Mesendoderm (in vitro differentiated cells): ENCODE measurements around the gene HOXC12.

Source experiments
- DNase-seq: peaks from one replicate; pipeline ENCODE4 v3.0.0; 2013
- H2AK5ac ChIP-seq: 2 replicates; pipeline ENCODE4 v1.6.1; 2013; ENCODE audit warnings: low read length, inconsistent platforms
- H2BK120ac ChIP-seq: 2 replicates; pipeline ENCODE4 v1.6.1; 2013; ENCODE audit warnings: low read depth, mild to moderate bottlenecking, low read length, moderate library complexity, mixed read lengths
- H2BK15ac ChIP-seq: replicated peaks from 2 replicates; pipeline ENCODE4 v1.6.1; 2013; ENCODE audit warnings: low read depth, mild to moderate bottlenecking, moderate library complexity
- H2BK5ac ChIP-seq: 2 replicates; pipeline ENCODE4 v1.6.1; 2013; ENCODE audit warnings: low read length, inconsistent platforms
- H3K18ac ChIP-seq: 2 replicates; pipeline ENCODE4 v1.6.1; 2013; ENCODE audit warnings: mild to moderate bottlenecking, low read length, mixed read lengths
- H3K23ac ChIP-seq: one replicate; pipeline ENCODE4 v1.6.1; 2013; ENCODE audit warnings: low read length
- H3K27ac ChIP-seq: 2 replicates; pipeline ENCODE4 v1.5.1; 2013; ENCODE audit warnings: low read depth, mild to moderate bottlenecking, inconsistent platforms, low read length, moderate library complexity
- H3K27me3 ChIP-seq: 2 replicates; pipeline ENCODE4 v1.6.1; 2013; ENCODE audit warnings: low read length, control low read depth, mild to moderate bottlenecking, inconsistent platforms; ENCODE audit not compliant: insufficient read depth, poor library complexity
- H3K36me3 ChIP-seq: 2 replicates; pipeline ENCODE4 v1.6.1; 2013; ENCODE audit warnings: low read length, inconsistent platforms; ENCODE audit not compliant: control insufficient read depth, insufficient read depth
- H3K4ac ChIP-seq: one replicate; pipeline ENCODE4 v1.6.1; 2013; ENCODE audit warnings: low read depth, mild to moderate bottlenecking, low read length, moderate library complexity
- H3K4me1 ChIP-seq: 2 replicates; pipeline ENCODE4 v1.6.1; 2013; ENCODE audit warnings: low read depth, low read length, inconsistent platforms; ENCODE audit not compliant: control insufficient read depth
- H3K4me2 ChIP-seq: 2 replicates; pipeline ENCODE4 v1.6.1; 2013; ENCODE audit warnings: low read length
- H3K4me3 ChIP-seq: 2 replicates; pipeline ENCODE4 v1.5.1; 2013; ENCODE audit warnings: mild to moderate bottlenecking, low read length
- H3K56ac ChIP-seq: one replicate; pipeline ENCODE4 v1.6.1; 2013; ENCODE audit warnings: low read length
- H3K79me1 ChIP-seq: 2 replicates; pipeline ENCODE4 v1.6.1; 2013; ENCODE audit warnings: low read length, inconsistent platforms
- H3K79me2 ChIP-seq: 2 replicates; pipeline ENCODE4 v1.6.1; 2013; ENCODE audit warnings: mild to moderate bottlenecking, low read length; ENCODE audit not compliant: control insufficient read depth, insufficient read depth
- H3K9ac ChIP-seq: 2 replicates; pipeline ENCODE4 v1.6.1; 2013; ENCODE audit warnings: low read length, inconsistent platforms
- H4K5ac ChIP-seq: one replicate; pipeline ENCODE4 v1.6.1; 2013; ENCODE audit warnings: low read length
- H4K8ac ChIP-seq: one replicate; pipeline ENCODE4 v1.6.1; 2013; ENCODE audit warnings: low read depth, mild to moderate bottlenecking, control low read depth, low read length, moderate library complexity
- WGBS: extraction: QIAGEN DNeasy Blood & Tissue Kit; methylation state at CpG from one replicate; pipeline ENCODE4 v1.1.7; 2013; ENCODE audit warnings: low lambda C conversion rate, missing lambda C conversion rate; ENCODE audit not compliant: insufficient coverage; ENCODE audit errors: extremely low coverage; 5-methylcytosine and 5-hydroxymethylcytosine counted together

The HOXC12 gene

DNA sequence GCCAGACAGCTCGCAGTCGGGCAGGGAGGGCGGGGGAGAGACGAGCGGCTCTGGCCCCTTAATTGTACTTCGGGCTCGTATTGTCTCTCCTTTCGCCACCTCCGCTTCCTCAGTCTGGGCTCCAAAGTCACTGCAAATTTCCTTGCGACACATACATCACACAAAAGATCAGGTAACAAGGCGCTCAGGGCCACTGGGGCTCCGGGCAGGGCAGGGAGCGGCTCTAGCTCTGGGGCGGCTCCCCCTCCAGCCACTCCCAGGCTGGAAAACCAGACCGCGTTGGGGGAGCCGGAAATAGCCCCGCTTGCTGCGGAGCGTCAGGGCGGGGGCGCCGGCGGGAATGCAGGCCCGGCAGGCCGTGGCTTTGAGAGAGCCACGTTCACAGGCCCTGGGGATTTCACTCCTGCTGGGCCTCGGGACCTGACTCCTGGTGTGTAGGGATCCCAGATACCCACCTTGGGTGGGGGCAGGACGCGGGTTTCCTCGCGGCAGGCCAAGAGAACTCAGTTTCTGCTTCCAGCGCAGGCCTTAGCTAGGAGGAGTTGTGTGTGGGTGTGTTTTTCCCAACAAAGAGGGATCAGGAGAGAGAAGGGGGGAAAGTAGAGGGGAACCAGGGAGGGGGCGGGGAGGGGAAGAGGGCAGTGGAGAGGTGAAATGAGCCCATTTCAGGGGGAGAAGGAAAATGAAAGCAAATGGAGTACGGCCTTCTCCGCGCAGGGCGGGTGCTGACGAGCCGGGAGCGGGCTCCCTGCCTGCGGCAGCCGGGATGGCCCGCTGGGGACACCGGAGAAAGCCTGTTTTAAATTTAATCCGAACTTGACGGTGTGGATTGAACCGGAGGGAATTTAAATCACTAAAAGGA lies 40.9 kb downstream of the HOXC12 start:
- Histone ChIP-seq H3K56ac (no peak overlapping the region), H4K5ac (no peak overlapping the region), H2BK5ac (no peak overlapping the region), H3K9ac (no peak overlapping the region), H3K79me2 (no peaks in the 10 kb centered on the region), H3K27me3 (peaks cover 96% of the 10 kb centered on the region), H3K4me2 (peak overlapping the region; percentile 13), H3K4me1 (no peaks in the 10 kb centered on the region), H4K8ac (no peak overlapping the region), H3K79me1 (no peaks in the 10 kb centered on the region), H2BK15ac (no peak overlapping the region), H3K23ac (no peak overlapping the region), H2AK5ac (no peak overlapping the region), H3K4ac (no peak overlapping the region), H3K27ac (no peak overlapping the region), H2BK120ac (no peak overlapping the region), H3K18ac (no peak overlapping the region), H3K4me3 (no peak overlapping the region), H3K36me3 (no peaks in the 10 kb centered on the region)
- DNase-seq: no peak
- WGBS: no CpG with 5 or more reads among the region's 48 CpGs

DNA sequence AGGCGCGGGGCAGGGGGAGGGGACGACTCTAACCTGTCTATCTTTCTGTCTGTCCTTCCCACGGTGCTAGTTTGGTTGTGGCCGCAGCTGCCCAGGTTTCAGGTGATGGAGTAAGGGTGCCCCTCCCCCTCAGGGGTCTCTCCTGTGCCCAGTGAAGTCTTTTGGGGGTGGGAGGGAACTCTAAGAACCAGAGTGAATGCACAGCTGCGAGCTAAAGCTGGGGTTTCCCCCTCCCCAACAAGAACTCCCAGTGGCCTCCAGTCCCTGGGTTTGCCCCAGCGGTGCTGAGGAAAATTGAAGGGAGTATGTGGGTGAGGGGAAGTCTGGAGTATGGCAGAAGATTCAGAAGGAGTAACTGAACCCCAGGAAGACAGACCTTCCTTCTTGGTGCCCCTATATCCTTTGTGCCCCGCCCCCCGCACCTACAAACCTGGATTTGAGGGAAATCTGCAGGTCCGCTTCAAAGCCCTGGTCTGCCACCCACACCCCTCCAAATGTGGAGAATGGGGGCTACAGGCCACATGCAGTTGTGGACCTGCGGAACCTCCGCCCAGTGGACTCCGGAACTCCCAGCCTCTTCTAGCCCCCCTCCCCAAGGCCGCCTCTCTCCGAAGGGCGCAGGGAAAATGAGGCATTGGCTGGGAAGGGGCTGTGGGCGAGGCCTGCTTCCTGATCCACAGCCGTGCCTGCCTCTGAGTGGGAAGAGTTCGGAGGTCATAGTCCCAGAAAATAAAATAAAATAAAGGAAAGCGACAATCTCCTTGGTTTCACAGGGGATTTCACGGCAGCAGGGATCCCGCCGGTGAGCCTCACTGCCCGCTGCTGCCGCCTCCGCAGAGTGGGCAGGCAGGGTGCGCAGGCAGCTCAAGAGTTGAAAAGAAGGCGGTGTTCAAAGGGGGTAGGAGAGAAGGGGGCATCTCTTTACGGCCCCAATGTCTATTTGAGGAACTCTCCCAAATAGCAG lies 41.8 kb downstream of the HOXC12 start:
- H3K27ac ChIP-seq: no peak overlapping the region
- no peak overlapping the region for H3K4me2 ChIP-seq
- no peak overlapping the region for H2BK15ac ChIP-seq
- no peak for DNase-seq
- no peaks in the 10 kb centered on the region for H3K36me3 ChIP-seq
- no peaks in the 10 kb centered on the region for H3K79me1 ChIP-seq
- H2BK120ac ChIP-seq: no peak overlapping the region
- no peak overlapping the region for H3K4me3 ChIP-seq
- no CpG with 5 or more reads among the region's 29 CpGs for WGBS
- no peak overlapping the region for H3K9ac ChIP-seq
- no peak overlapping the region for H3K23ac ChIP-seq
- peaks cover 96% of the 10 kb centered on the region for H3K27me3 ChIP-seq
- H3K79me2 ChIP-seq: no peaks in the 10 kb centered on the region
- H3K18ac ChIP-seq: no peak overlapping the region
- H2AK5ac ChIP-seq: no peak overlapping the region
- no peak overlapping the region for H4K8ac ChIP-seq
- H4K5ac ChIP-seq: no peak overlapping the region
- no peaks in the 10 kb centered on the region for H3K4me1 ChIP-seq
- H3K56ac ChIP-seq: no peak overlapping the region
- H2BK5ac ChIP-seq: no peak overlapping the region
- H3K4ac ChIP-seq: no peak overlapping the region

DNA sequence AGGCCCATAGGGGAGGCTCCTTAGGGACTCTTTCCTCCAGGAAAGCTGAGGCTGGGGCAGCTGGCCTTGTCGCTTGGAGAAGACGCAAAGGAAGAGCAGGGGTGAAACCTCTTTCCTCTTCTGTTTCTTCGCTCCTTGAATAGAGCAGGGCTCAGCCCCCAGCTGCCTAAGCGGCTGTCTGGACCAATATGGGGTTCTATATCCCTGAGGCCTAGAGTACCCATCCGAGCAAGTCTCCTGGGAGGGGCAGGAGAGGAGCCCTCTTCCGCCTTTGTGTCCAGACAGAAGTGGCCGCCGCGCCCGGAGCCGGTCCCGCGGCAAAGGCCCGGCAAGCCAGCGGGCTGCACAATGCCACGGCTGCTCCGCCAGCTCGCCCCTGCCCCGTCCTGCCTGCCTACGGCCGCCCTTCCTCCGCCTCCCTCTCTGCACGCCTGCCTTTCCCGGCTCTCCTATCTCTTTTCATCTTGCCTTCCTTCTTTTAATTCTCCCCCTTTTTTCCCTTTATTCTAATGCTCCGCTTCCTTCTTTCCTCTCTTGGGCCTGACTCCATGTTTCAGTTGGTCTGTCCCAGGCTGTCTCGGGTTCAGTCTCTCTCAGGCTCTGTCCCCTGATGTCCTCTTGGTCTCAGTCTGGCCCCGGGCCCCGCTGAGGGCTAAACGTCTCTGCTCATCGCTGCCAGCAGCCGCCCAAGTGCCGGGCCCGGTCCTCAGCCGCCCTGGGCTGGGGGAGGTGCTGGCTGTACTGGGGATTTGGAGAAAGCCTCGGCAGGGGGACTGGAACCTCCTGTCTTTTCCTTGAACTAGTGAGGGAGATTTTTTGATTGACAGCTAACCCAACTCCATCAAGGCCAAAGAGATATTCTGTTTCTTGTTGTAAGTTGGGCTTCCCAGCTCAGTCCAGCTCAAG lies 42.8 kb downstream of the HOXC12 start:
- H3K27me3 ChIP-seq: peaks cover 96% of the 10 kb centered on the region
- H3K56ac ChIP-seq: no peak overlapping the region
- H3K79me2 ChIP-seq: no peaks in the 10 kb centered on the region
- H4K8ac ChIP-seq: no peak overlapping the region
- H3K4me2 ChIP-seq: no peak overlapping the region
- no peak overlapping the region for H2AK5ac ChIP-seq
- no peak overlapping the region for H2BK15ac ChIP-seq
- H3K79me1 ChIP-seq: no peaks in the 10 kb centered on the region
- no peak overlapping the region for H3K9ac ChIP-seq
- H3K23ac ChIP-seq: no peak overlapping the region
- no peak overlapping the region for H3K18ac ChIP-seq
- H2BK120ac ChIP-seq: no peak overlapping the region
- no peak overlapping the region for H3K4ac ChIP-seq
- DNase-seq: no peak
- no peaks in the 10 kb centered on the region for H3K4me1 ChIP-seq
- no CpG with 5 or more reads among the region's 35 CpGs for WGBS
- no peaks in the 10 kb centered on the region for H3K36me3 ChIP-seq
- no peak overlapping the region for H4K5ac ChIP-seq
- no peak overlapping the region for H3K4me3 ChIP-seq
- H3K27ac ChIP-seq: no peak overlapping the region
- no peak overlapping the region for H2BK5ac ChIP-seq

DNA sequence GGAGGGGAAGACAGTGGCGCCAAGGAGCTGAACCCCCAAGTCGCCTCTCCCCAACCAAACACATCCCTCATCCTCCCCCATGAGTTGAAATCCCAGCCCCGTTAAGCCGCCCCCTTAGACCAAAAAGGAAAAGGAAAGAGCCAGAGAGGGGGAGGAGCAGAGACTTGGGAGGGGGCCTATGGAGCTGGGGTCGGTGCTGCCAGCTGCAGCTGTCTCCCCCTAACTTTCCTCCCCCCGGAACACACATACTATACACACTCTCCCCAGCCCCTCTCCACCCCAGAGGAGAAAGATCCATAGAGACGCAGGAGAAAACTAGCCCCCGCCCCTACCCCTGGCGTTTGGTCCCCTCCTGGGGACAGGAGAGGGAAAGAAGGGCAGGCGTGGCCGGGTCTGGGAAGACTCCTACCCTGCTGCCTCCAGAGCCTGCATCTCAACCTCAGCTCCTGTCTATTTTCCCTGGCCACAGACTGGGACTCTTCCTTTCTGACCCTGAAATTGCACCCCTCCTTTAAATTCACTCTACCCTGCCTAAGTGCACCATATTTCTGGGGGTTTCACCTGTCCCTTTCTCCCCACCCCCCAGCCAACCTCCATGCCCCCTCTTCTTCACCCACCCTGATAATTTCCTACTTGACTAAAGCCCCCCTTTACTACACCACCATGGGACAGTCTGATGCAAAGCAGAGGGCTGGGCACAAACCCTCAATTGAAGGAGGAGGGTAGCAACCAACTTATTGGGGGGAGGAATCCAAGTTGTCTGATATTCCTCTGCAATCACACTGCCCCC lies 43.6 kb downstream of the HOXC12 start:
- no peak overlapping the region for H3K23ac ChIP-seq
- no peak overlapping the region for H2BK15ac ChIP-seq
- DNase-seq: no peak
- no peaks in the 10 kb centered on the region for H3K4me1 ChIP-seq
- H3K4ac ChIP-seq: no peak overlapping the region
- no peak overlapping the region for H2BK120ac ChIP-seq
- H3K18ac ChIP-seq: no peak overlapping the region
- WGBS: no CpG with 5 or more reads among the region's 11 CpGs
- no peak overlapping the region for H2AK5ac ChIP-seq
- no peak overlapping the region for H2BK5ac ChIP-seq
- H3K27me3 ChIP-seq: peaks cover 96% of the 10 kb centered on the region
- H3K36me3 ChIP-seq: no peaks in the 10 kb centered on the region
- no peak overlapping the region for H3K4me2 ChIP-seq
- no peak overlapping the region for H3K27ac ChIP-seq
- H3K79me2 ChIP-seq: no peaks in the 10 kb centered on the region
- no peaks in the 10 kb centered on the region for H3K79me1 ChIP-seq
- no peak overlapping the region for H3K56ac ChIP-seq
- H3K9ac ChIP-seq: no peak overlapping the region
- no peak overlapping the region for H4K8ac ChIP-seq
- H4K5ac ChIP-seq: no peak overlapping the region
- no peak overlapping the region for H3K4me3 ChIP-seq

DNA sequence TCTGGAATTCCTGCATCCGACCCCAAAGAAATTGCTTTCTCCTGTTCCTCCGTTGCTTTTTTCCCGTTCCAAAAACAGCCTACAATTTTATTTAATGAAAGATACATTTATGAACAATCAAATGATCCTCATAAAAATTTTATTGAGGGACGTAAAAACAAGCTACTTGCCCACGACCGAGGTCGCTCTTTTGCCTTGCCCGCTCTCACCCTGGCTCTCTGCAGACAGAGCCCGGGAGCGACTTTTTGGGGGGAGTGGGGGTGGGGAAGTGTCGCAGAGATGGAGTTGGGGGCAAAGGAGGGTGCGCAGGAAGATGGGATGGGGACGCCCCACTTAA lies 44.2 kb downstream of the HOXC12 start:
- Histone ChIP-seq H3K9ac (no peak overlapping the region), H3K27me3 (peaks cover 95% of the 10 kb centered on the region), H2BK15ac (no peak overlapping the region), H3K23ac (no peak overlapping the region), H3K79me1 (no peaks in the 10 kb centered on the region), H3K56ac (no peak overlapping the region), H2BK5ac (no peak overlapping the region), H3K4ac (no peak overlapping the region), H2AK5ac (no peak overlapping the region), H3K4me1 (no peaks in the 10 kb centered on the region), H3K4me3 (no peak overlapping the region), H3K4me2 (no peak overlapping the region), H4K8ac (no peak overlapping the region), H3K36me3 (no peaks in the 10 kb centered on the region), H3K27ac (no peak overlapping the region), H2BK120ac (no peak overlapping the region), H4K5ac (no peak overlapping the region), H3K79me2 (no peaks in the 10 kb centered on the region), H3K18ac (no peak overlapping the region)
- DNase-seq: no peak
- WGBS: no CpG with 5 or more reads among the region's 13 CpGs
